Right atrium auricular region (tissue), 2 donors: ENCODE measurements around the gene MPRIP. TPM values are rescaled to one million over a fixed set of nuclear protein-coding genes. Genes with fewer than 3 reads are reported as not detected.

Experiments used
- DNase-seq: peaks from one replicate; pipeline ENCODE4 v3.0.0-alpha.2; 2019; ENCODE audit warnings: low spot score
- H3K27ac ChIP-seq, 2 donors: fragments of 200-600 bp; sonication (generic); 1 replicate in 1 of 2; 2 replicates in 1 of 2; pipeline ENCODE4 v1.5.1; 2016 to 2019
- H3K27me3 ChIP-seq, 2 donors: fragments of 200-600 bp; sonication (generic); one replicate each; pipeline versions ENCODE4 v1.5.1 to v1.6.0; 2017 to 2019
- H3K36me3 ChIP-seq: fragments of 200-600 bp; sonication (generic); one replicate; pipeline ENCODE4 v1.5.1; 2016
- H3K4me1 ChIP-seq, 2 donors: fragments of 200-600 bp; sonication (generic); one replicate each; pipeline versions ENCODE4 v1.5.1 to v1.6.0; 2017 to 2019
- H3K4me3 ChIP-seq, 2 donors: fragments of 200-600 bp; sonication (generic); 1 replicate in 1 of 2; 2 replicates in 1 of 2; pipeline ENCODE4 v1.5.1; 2017 to 2019; ENCODE audit warnings: mild to moderate bottlenecking in 1 of 2, moderate library complexity in 1 of 2
- H3K9me3 ChIP-seq, 2 donors: fragments of 200-600 bp; sonication (generic); one replicate each; pipeline ENCODE4 v1.5.1; 2019
- CTCF ChIP-seq, 2 donors: fragments of 200-600 bp; sonication (generic); IDR thresholded peaks; one replicate each; pipeline ENCODE4 v1.5.1; 2019; ENCODE audit warnings: antibody characterized with exemption in 2 of 2
- total RNA-seq, 2 donors: library from RNA; depleted of rRNA; stranded (reverse); fragments of >200 nt; gene quantifications; one replicate each; pipeline ENCODE4 v1.1.0, GENCODE V29; 2016

The MPRIP gene
- total RNA-seq, 2 donors from 2014 or later: 102 to 145 TPM

GRCh38 chr17:17221329-17221728 lies 179.1 kb downstream of the MPRIP start:
- no peak overlapping the region for H3K27ac ChIP-seq
- H3K36me3 ChIP-seq: peaks cover 97% of the 10 kb centered on the region
- no peaks in the 10 kb centered on the region for H3K27me3 ChIP-seq
- no peak for TF ChIP-seq CTCF (IDR thresholded peaks at IDR 0.05)
- H3K9me3 ChIP-seq: no peaks in the 10 kb centered on the region
- no peaks in the 10 kb centered on the region for H3K4me1 ChIP-seq
- H3K4me3 ChIP-seq: no peak overlapping the region
- DNase-seq: no peak

GRCh38 chr17:17223736-17224135 lies 181.5 kb downstream of the MPRIP start:
- Histone ChIP-seq H3K36me3 (peaks cover 97% of the 10 kb centered on the region), H3K27me3 (no peaks in the 10 kb centered on the region), H3K27ac (no peak overlapping the region), H3K9me3 (no peaks in the 10 kb centered on the region), H3K4me1 (peaks cover 0 to 14% of the 10 kb centered on the region in 2 donors), H3K4me3 (no peak overlapping the region)
- DNase-seq: no peak
- no peak for TF ChIP-seq CTCF (IDR thresholded peaks at IDR 0.05)

- TF ChIP-seq CTCF (IDR thresholded peaks at IDR 0.05): no peak
- no peaks in the 10 kb centered on the region for H3K27me3 ChIP-seq
- no peak for DNase-seq
- no peaks in the 10 kb centered on the region for H3K9me3 ChIP-seq
- H3K27ac ChIP-seq: no peak overlapping the region
- no peak overlapping the region for H3K4me3 ChIP-seq
- peaks cover 0 to 18% of the 10 kb centered on the region in 2 donors for H3K4me1 ChIP-seq
- H3K36me3 ChIP-seq: peaks cover 97% of the 10 kb centered on the region
Observed at GRCh38 chr17:17224137-17224536, 181.9 kb downstream of the MPRIP start.

GRCh38 chr17:17225901-17226300 lies 183.6 kb downstream of the MPRIP start:
- Histone ChIP-seq H3K36me3 (peaks cover 99% of the 10 kb centered on the region), H3K9me3 (no peaks in the 10 kb centered on the region), H3K4me1 (peaks cover 0 to 29% of the 10 kb centered on the region in 2 donors), H3K27me3 (no peaks in the 10 kb centered on the region), H3K27ac (no peak overlapping the region), H3K4me3 (no peak overlapping the region)
- no peak for DNase-seq
- no peak for TF ChIP-seq CTCF (IDR thresholded peaks at IDR 0.05)

- Histone ChIP-seq H3K4me1 (peaks cover 0 to 36% of the 10 kb centered on the region in 2 donors), H3K4me3 (no peak overlapping the region), H3K27ac (no peak overlapping the region), H3K36me3 (peaks cover 99% of the 10 kb centered on the region), H3K9me3 (no peaks in the 10 kb centered on the region), H3K27me3 (no peaks in the 10 kb centered on the region)
- TF ChIP-seq CTCF (IDR thresholded peaks at IDR 0.05): no peak
- no peak for DNase-seq
Observed at GRCh38 chr17:17226451-17227265, 184.4 kb downstream of the MPRIP start.
